DND-41 (cell line): ENCODE results near the gene CTXN1.

ENCODE experiments used
- CTCF ChIP-seq: IDR thresholded peaks from 2 replicates; pipeline ENCODE4 v1.5.1; 2012; ENCODE audit warnings: borderline replicate concordance, low read length, moderate library complexity, mild to moderate bottlenecking; ENCODE audit not compliant: poor library complexity, severe bottlenecking; ENCODE audit errors: extremely low read depth
- EZH2 ChIP-seq: IDR thresholded peaks from 3 replicates; pipeline ENCODE4 v1.6.1; 2012; ENCODE audit warnings: borderline replicate concordance, low read depth, mild to moderate bottlenecking, moderate library complexity, low read length, inconsistent platforms; ENCODE audit not compliant: severe bottlenecking

GRCh38 chr19:7888826-7889217 is 37.1 kb downstream of the CTXN1 start:
- TF ChIP-seq CTCF (no peak), EZH2 (no peak)
